Gastrocnemius medialis (tissue), 4 donors: ENCODE measurements around the gene ITGA5. TPM values are rescaled to one million over a fixed set of nuclear protein-coding genes. Genes with fewer than 3 reads are reported as not detected.

Experiments
- ATAC-seq, 2 donors: fragments of 150-250 bp; one replicate each; pipeline ENCODE4 v1.9.1; 2016
- DNase-seq, 2 donors: peaks; one replicate each; pipeline ENCODE4 v3.0.0-alpha.2; 2019
- H3K27ac ChIP-seq, 4 donors: fragments of 200-600 bp; sonication (generic); 1 replicate in 1 of 4; 2 replicates in 3 of 4; pipeline ENCODE4 v1.5.1; 2016 to 2018; ENCODE audit warnings: mild to moderate bottlenecking in 2 of 4, moderate library complexity in 1 of 4
- H3K27me3 ChIP-seq, 3 donors: fragments of 200-600 bp; sonication (generic) in 2 of 3; 1 replicate in 1 of 3; 2 replicates in 2 of 3; pipeline versions ENCODE4 v1.5.1 to v1.6.0; 2016 to 2019; ENCODE audit warnings: mild to moderate bottlenecking in 1 of 3, moderate library complexity in 1 of 3
- H3K36me3 ChIP-seq, 2 donors: fragments of 200-600 bp; sonication (generic) in 1 of 2; one replicate each; pipeline ENCODE4 v1.5.1; 2017 to 2018
- H3K4me1 ChIP-seq, 2 donors: fragments of 200-600 bp; sonication (generic) in 1 of 2; one replicate each; pipeline ENCODE4 v1.5.1; 2016 to 2017; ENCODE audit warnings: mild to moderate bottlenecking in 2 of 2
- H3K4me3 ChIP-seq, 4 donors: fragments of 200-600 bp; sonication (generic) in 3 of 4; 1 replicate in 1 of 4; 2 replicates in 3 of 4; pipeline ENCODE4 v1.5.1; 2016 to 2019; ENCODE audit warnings: mild to moderate bottlenecking in 2 of 4
- H3K9me3 ChIP-seq, 3 donors: fragments of 200-600 bp; sonication (generic) in 2 of 3; 1 replicate in 1 of 3; 2 replicates in 2 of 3; pipeline ENCODE4 v1.5.1; 2016 to 2019
- CTCF ChIP-seq, 5 experiments: fragments of 450-650 bp in 3 of 5; fragments of 200-600 bp in 2 of 5; sonication (generic) in 2 of 5; IDR thresholded peaks in 4 of 5; conservative IDR thresholded peaks in 1 of 5; 1 replicate in 4 of 5; 2 replicates in 1 of 5; pipeline ENCODE4 v1.5.1; 2016 to 2019; ENCODE audit warnings: antibody characterized with exemption in 5 of 5, mild to moderate bottlenecking in 3 of 5, moderate library complexity in 3 of 5
- POLR2A ChIP-seq, 2 donors: fragments of 450-650 bp; IDR thresholded peaks; one replicate each; pipeline ENCODE4 v1.6.1; 2017; ENCODE audit warnings: antibody characterized with exemption in 2 of 2, mild to moderate bottlenecking in 2 of 2, moderate library complexity in 2 of 2
- in situ Hi-C, 4 donors: fragments of 200-750 bp; cut with MboI; loops; one replicate each; pipeline versions ENCODE4 v1.15.0 to v1.8.0; 2017; ENCODE audit warnings: low sequenced_read_pairs in 4 of 4
- intact Hi-C: fragments of 100-400 bp; cut with DNase I; formaldehyde crosslinking; loops from one replicate; pipeline ENCODE4 v1.15.1; 2023; ENCODE audit warnings: low total_unique reads
- total RNA-seq, 4 donors: library from RNA; depleted of rRNA; stranded (reverse); fragments of >200 nt; gene quantifications; one replicate each; pipeline versions ENCODE4 v1.1.0 to v1.2.3, GENCODE V29; 2016

The ITGA5 gene
- total RNA-seq, 4 donors from 2014 or later, result 26.5 to 34.1 (median 30.9) TPM

DNA sequence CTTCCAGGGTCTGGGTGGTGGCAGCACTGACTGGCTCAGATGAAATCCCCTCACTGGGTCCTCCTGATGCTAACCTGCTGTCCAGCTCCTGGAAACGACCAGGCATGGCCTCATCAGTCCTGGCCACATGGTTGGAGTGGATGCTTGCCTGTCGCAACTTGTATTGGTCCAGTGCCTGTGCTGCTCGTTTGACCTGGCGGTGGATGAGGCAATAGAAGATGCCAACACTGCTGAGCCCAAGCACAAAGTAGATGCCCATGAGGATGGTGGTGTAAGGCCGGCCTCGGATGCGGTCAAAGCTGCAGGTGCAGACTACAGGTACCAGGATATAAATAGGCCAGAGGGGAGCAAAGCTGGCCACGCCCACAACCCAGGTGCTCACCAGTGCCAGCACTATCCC is 56.0 kb downstream of the ITGA5 start:
- Histone ChIP-seq H3K4me3 (no peak overlapping the region), H3K9me3 (no peaks in the 10 kb centered on the region), H3K36me3 (no peaks in the 10 kb centered on the region), H3K4me1 (peaks cover 12 to 14% of the 10 kb centered on the region in 2 donors), H3K27ac (no peak overlapping the region), H3K27me3 (no peaks in the 10 kb centered on the region)
- ATAC-seq (no peak), DNase-seq (no peak)
- TF ChIP-seq CTCF (IDR thresholded peaks at IDR 0.05 in 4 of 5, conservative IDR thresholded peaks at IDR 0.05 in 1 of 5), result no peak
- TF ChIP-seq POLR2A (IDR thresholded peaks at IDR 0.05), result no peak
- in situ Hi-C loops, result loop anchor here (5.0 to 25.0 kb wide), 4 partner anchors 138 to 376 kb away; partner anchors contain the start of genes HOXC10 (in 2 of the 4), HOXC8 (in 2 of the 4) and HOXC9 (in 2 of the 4)
- intact Hi-C loops, result loop anchor here (5.0 kb wide), 1 partner anchor 36 kb away; the partner anchor contains the start of gene COPZ1

DNA sequence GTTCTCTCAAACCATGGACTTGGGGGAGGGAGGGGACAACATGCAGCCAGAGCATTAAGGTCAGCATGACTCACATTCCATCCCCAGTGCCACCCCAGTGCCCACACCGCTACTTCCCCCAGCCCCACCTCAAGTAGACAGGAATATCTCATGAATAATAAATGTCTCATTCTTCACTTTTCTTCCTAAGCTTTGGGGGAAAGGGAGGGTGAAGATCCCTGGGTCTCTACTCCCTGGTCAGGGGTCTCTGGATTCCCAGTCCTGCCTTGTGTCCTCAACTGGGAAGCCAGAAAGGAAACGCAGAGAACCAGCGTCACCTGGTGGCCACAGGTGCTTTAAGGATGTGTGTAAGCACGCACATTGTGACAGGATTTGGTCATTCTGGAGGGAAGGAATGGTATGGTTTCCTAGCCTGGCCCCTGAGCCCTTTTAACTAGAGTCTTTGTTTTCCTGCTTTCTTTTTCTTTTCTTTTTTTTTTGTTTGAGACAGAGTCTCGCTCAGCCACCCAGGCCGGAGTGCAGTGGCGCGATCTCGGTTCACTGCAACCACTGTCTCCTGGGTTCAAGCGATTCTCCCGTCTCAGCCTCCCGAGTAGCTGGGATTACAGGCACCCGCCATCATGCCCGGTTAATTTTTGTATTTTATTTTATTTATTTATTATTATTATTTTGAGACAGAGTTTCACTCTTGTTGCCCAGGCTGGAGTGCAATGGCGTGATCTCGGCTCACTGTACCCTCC is 58.2 kb downstream of the ITGA5 start:
- no peak overlapping the region for H3K4me3 ChIP-seq
- no peaks in the 10 kb centered on the region for H3K27me3 ChIP-seq
- H3K9me3 ChIP-seq, result no peaks in the 10 kb centered on the region
- in situ Hi-C loops (loop anchor here (5.0 to 25.0 kb wide), 4 partner anchors 136 to 374 kb away; partner anchors contain the start of genes HOXC10 (in 2 of the 4), HOXC8 (in 2 of the 4) and HOXC9 (in 2 of the 4)), intact Hi-C loops (loop anchor here (1.0 to 5.0 kb wide), 3 partner anchors 34 to 140 kb away; partner anchors contain the start of gene COPZ1)
- peaks cover 12 to 18% of the 10 kb centered on the region in 2 donors for H3K4me1 ChIP-seq
- TF ChIP-seq CTCF (IDR thresholded peaks at IDR 0.05 in 4 of 5, conservative IDR thresholded peaks at IDR 0.05 in 1 of 5) (peak; percentile 71 to 80 (median 77)), POLR2A (IDR thresholded peaks at IDR 0.05) (no peak)
- H3K27ac ChIP-seq, result peak overlapping the region; percentile 88 to 94 (median 89)
- no peak for ATAC-seq
- peak in 1 of 2 donors; percentile 71 for DNase-seq
- no peaks in the 10 kb centered on the region for H3K36me3 ChIP-seq

GRCh38 chr12:54359762-54360351 is 59.2 kb downstream of the ITGA5 start:
- Histone ChIP-seq H3K4me1 (peaks cover 12 to 18% of the 10 kb centered on the region in 2 donors), H3K4me3 (peak overlapping the region; percentile 56 to 83 (median 70)), H3K27me3 (no peaks in the 10 kb centered on the region), H3K27ac (peak overlapping the region; percentile 88 to 94 (median 89)), H3K36me3 (no peaks in the 10 kb centered on the region), H3K9me3 (no peaks in the 10 kb centered on the region)
- ATAC-seq (no peak), DNase-seq (no peak)
- intact Hi-C loops (loop anchor here (2.0 to 10.0 kb wide), 6 partner anchors 33 to 1365 kb away; partner anchors contain the start of genes CBX5, CD63, COPZ1 and HNRNPA1), in situ Hi-C loops (loop anchor here (5.0 to 25.0 kb wide), 4 partner anchors 135 to 373 kb away; partner anchors contain the start of genes HOXC10 (in 2 of the 4), HOXC8 (in 2 of the 4) and HOXC9 (in 2 of the 4))
- TF ChIP-seq POLR2A (IDR thresholded peaks at IDR 0.05) (no peak), CTCF (IDR thresholded peaks at IDR 0.05 in 4 of 5, conservative IDR thresholded peaks at IDR 0.05 in 1 of 5) (no peak)

DNA sequence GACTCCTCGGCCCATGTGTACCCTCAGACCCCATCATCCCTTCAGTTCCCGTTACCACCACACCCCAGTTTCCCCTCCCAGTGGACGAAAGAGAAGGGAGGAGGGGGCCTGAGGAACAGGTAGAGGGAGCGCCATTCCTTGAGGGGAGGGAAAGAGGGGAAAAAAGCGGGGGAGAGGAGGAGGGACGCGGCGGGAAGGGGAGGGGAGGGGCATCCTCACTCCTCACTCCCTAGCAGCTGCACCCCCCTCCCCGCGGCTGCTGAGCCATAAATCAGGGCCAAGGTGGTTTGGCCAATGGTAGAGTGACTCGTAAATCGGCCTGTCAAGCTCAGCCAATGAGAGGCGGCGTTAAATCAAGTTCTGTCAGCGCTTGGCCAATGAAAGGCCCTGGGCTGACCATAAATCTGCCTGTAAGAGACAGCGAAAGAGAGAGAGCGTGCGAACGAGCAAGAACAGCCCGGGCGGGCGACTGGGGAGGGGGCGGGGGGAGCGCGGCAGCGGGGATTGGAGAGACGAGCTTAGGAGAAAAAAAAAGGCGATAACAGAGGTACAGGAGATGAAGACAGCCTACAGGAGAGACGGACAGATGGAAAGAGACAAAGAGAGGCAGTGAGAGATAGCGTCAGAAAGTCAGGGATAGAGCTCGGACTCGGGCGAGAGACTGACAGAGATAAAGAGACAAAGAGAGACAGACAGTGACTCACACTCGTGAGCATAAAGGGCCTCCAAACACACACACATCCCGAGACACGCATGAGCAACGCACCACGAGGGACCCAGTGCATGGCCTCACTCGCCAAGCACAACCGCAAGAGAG is 59.9 kb downstream of the ITGA5 start:
- in situ Hi-C loops, result loop anchor here (25.0 kb wide), 2 partner anchors 347 to 372 kb away; partner anchors contain the start of genes HOXC10 (in 2 of the 4), HOXC8 (in 2 of the 4) and HOXC9 (in 2 of the 4)

More for the DNA sequence above, 59.9 kb downstream of the ITGA5 start:
- intact Hi-C loops, result loop anchor here (2.0 to 10.0 kb wide), 4 partner anchors 70 to 1366 kb away; partner anchors contain the start of genes CBX5, CD63, HNRNPA1 and HOXC10
- peak overlapping the region; percentile 88 to 94 (median 89) for H3K27ac ChIP-seq
- H3K9me3 ChIP-seq, result no peaks in the 10 kb centered on the region
- H3K27me3 ChIP-seq, result no peaks in the 10 kb centered on the region
- DNase-seq, result peak; percentile 98 to 99
- ATAC-seq, result peak; percentile 97 to 98
- H3K36me3 ChIP-seq, result no peaks in the 10 kb centered on the region
- TF ChIP-seq CTCF (IDR thresholded peaks at IDR 0.05 in 4 of 5, conservative IDR thresholded peaks at IDR 0.05 in 1 of 5) (peak in 1 of 5 experiments; percentile 9), POLR2A (IDR thresholded peaks at IDR 0.05) (peak; percentile 52 to 72)
- H3K4me1 ChIP-seq, result peaks cover 12 to 18% of the 10 kb centered on the region in 2 donors
- peak overlapping the region; percentile 69 to 86 (median 76) for H3K4me3 ChIP-seq
